ENCODE data around the gene SPEG. TPM values are rescaled to one million over a fixed set of nuclear protein-coding genes. Genes with fewer than 3 reads are reported as not detected.

Gene SPEG
- total RNA-seq, 3 donors from 2014 or later: 0.32 to 36.6 (median 21.0) TPM

DNA sequence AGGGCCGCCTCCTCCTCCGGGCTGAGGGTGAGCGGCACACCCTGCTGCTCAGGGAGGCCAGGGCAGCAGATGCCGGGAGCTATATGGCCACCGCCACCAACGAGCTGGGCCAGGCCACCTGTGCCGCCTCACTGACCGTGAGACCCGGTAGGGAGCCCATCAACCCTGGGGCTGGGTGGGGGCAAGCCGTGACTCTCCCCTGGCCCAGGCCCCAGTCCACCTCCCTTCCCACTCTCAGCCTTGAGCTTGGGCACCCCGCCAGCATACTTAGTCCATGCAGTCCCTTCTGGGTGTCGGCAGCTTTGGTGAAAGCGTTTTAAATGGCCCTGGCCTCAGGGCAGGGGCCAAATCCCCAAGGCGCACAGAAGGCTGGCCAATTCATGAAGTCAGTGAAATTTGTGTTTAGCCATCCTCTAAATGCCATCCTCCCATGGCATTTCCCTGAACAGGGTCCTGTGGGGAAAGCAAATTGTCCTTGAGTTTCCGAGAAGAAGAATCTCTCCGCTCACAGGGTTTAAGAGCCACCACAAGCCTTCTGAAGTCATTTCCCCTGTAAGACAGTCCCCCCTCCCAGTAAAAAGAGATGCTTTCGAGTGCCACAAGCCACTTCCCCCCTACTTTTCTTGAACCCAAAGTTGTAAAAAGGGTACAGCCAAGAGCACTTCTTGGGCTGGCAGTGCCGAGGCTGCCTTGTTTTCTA lies 17.2 kb downstream of the SPEG start:
- intact Hi-C loops (cut with DNase I; ENCODE audit: low total_unique reads): no loop called here
- peak overlapping the region; percentile 90 to 91 for H3K27ac ChIP-seq
- H3K9me3 ChIP-seq: no peaks in the 10 kb centered on the region
- H3K27me3 ChIP-seq: no peaks in the 10 kb centered on the region
- peaks cover 0 to 9% of the 10 kb centered on the region in 2 donors for H3K4me1 ChIP-seq
- DNase-seq (ENCODE audit: low spot score in 2 of 2): no peak
- H3K36me3 ChIP-seq: no peaks in the 10 kb centered on the region
- TF ChIP-seq, protein P1, sequence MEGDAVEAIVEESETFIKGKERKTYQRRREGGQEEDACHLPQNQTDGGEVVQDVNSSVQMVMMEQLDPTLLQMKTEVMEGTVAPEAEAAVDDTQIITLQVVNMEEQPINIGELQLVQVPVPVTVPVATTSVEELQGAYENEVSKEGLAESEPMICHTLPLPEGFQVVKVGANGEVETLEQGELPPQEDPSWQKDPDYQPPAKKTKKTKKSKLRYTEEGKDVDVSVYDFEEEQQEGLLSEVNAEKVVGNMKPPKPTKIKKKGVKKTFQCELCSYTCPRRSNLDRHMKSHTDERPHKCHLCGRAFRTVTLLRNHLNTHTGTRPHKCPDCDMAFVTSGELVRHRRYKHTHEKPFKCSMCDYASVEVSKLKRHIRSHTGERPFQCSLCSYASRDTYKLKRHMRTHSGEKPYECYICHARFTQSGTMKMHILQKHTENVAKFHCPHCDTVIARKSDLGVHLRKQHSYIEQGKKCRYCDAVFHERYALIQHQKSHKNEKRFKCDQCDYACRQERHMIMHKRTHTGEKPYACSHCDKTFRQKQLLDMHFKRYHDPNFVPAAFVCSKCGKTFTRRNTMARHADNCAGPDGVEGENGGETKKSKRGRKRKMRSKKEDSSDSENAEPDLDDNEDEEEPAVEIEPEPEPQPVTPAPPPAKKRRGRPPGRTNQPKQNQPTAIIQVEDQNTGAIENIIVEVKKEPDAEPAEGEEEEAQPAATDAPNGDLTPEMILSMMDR (IDR thresholded peaks at IDR 0.05): no peak
- TF ChIP-seq POLR2A (IDR thresholded peaks at IDR 0.05) (no peak), POLR2AphosphoS5 (IDR thresholded peaks at IDR 0.05) (no peak)
- H3K4me3 ChIP-seq: no peak overlapping the region

DNA sequence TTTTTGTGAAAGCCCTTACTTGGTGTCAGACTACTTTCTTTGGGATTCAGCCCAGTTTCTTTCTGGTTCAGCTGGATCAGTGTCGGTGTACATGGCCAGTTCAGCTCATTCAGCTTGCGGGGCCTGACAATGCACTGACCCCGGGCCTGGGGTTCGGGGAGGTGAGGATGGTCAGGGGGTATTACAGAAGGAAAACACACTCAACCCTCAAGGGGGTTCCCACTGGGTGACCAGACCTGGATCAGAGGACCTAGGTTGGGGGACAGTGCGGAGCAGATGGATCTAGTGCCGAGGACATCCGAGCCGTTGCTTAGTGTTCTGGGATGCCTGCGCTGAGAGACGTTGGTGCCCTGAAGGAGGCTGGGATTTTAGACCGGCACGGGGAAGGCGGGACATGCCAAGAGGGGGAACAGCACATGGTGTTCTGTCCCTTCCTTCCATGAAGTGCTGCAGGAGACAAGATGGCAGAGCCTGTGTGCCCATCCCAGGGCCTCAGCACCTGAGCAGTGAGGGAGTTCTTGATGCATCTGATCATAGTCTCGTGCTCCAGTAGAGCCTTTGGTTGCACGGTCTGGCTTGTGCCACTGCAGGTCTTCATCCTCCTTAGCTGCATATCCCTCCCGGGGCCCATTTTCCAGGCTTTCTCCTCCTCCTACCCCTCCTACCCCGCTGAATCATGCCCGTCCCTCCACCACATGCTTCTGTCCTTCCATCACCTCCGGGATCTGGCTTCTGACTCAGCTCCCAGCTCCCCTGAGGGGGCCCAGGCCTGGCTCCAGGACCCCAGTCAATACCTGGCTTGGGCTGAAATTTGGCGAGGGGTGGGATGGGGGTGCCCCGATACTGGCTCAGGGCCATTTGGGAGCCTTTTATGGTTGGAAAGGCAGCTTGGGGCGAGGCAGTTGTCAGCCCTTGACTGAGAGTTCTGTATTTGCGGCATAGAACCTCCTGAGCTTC lies 18.0 kb downstream of the SPEG start:
- peak; percentile 75 to 91 for DNase-seq (ENCODE audit: low spot score in 2 of 2)
- intact Hi-C loops (cut with DNase I; ENCODE audit: low total_unique reads): no loop called here
- no peaks in the 10 kb centered on the region for H3K9me3 ChIP-seq
- H3K4me1 ChIP-seq: peaks cover 0 to 9% of the 10 kb centered on the region in 2 donors
- peak in 2 of 3 donors; percentile 10 to 46 for TF ChIP-seq POLR2AphosphoS5 (IDR thresholded peaks at IDR 0.05)
- TF ChIP-seq, protein P1 (IDR thresholded peaks at IDR 0.05): no peak
- no peaks in the 10 kb centered on the region for H3K27me3 ChIP-seq
- H3K36me3 ChIP-seq: no peaks in the 10 kb centered on the region
- peak overlapping the region in 1 of 3 donors; percentile 41 for H3K4me3 ChIP-seq
- peak overlapping the region; percentile 90 to 91 for H3K27ac ChIP-seq

GRCh38 chr2:219453671-219454590 lies 19.3 kb downstream of the SPEG start:
- H3K27ac ChIP-seq: peak overlapping the region; percentile 90 to 91
- no peaks in the 10 kb centered on the region for H3K36me3 ChIP-seq
- H3K27me3 ChIP-seq: no peaks in the 10 kb centered on the region
- peaks cover 0 to 9% of the 10 kb centered on the region in 2 donors for H3K4me1 ChIP-seq
- peak overlapping the region in 1 of 3 donors; percentile 41 for H3K4me3 ChIP-seq
- DNase-seq (ENCODE audit: low spot score in 2 of 2): peak; percentile 77 to 97
- no peak for TF ChIP-seq POLR2AphosphoS5 (IDR thresholded peaks at IDR 0.05)
- TF ChIP-seq POLR2A (IDR thresholded peaks at IDR 0.05): no peak
- TF ChIP-seq, protein P1 (IDR thresholded peaks at IDR 0.05): no peak
- H3K9me3 ChIP-seq: no peaks in the 10 kb centered on the region
- intact Hi-C loops (cut with DNase I; ENCODE audit: low total_unique reads): no loop called here

GRCh38 chr2:219455581-219455980 lies 20.9 kb downstream of the SPEG start:
- H3K4me3 ChIP-seq: no peak overlapping the region
- H3K4me1 ChIP-seq: peaks cover under 1 to 24% of the 10 kb centered on the region in 2 donors
- intact Hi-C loops (cut with DNase I; ENCODE audit: low total_unique reads): no loop called here

More at GRCh38 chr2:219455581-219455980, 20.9 kb downstream of the SPEG start:
- no peak for DNase-seq (ENCODE audit: low spot score in 2 of 2)
- Histone ChIP-seq H3K9me3 (no peaks in the 10 kb centered on the region), H3K27me3 (no peaks in the 10 kb centered on the region), H3K36me3 (no peaks in the 10 kb centered on the region), H3K27ac (no peak overlapping the region)
- TF ChIP-seq POLR2A (IDR thresholded peaks at IDR 0.05): no peak
- no peak for TF ChIP-seq POLR2AphosphoS5 (IDR thresholded peaks at IDR 0.05)
- TF ChIP-seq, protein P1 (IDR thresholded peaks at IDR 0.05): no peak
